AG09309 (cell line): ENCODE results near the gene RPN1.
"Not testable (repeated sequence)": the region's sequence is repeated elsewhere in the genome, so short reads cannot be mapped to it uniquely, and the experiment has no call there.

ENCODE experiments used
- DNase-seq: peaks from one replicate; pipeline ENCODE4 v3.0.0-alpha.2; 2010; ENCODE audit warnings: low read depth
- H3K4me3 ChIP-seq: 2 replicates; pipeline ENCODE4 v1.5.1; 2011; ENCODE audit warnings: mild to moderate bottlenecking, low read depth, low read length, moderate library complexity; ENCODE audit not compliant: control insufficient read depth
- CTCF ChIP-seq: IDR thresholded peaks from 2 replicates; pipeline ENCODE4 v1.5.1; 2011; ENCODE audit warnings: mild to moderate bottlenecking, low read depth, low read length, inconsistent platforms; ENCODE audit not compliant: insufficient read depth, control insufficient read depth; ENCODE audit errors: missing control alignments

The RPN1 gene

GRCh38 chr3:128684986-128685726 is 34.5 kb upstream of the RPN1 start:
- no peak for TF ChIP-seq CTCF
- H3K4me3 ChIP-seq: no peak overlapping the region
- no peak for DNase-seq

- DNase-seq: no peak
- TF ChIP-seq CTCF: no peak
- no peak overlapping the region for H3K4me3 ChIP-seq
Measured at GRCh38 chr3:128683957-128684356, 33.3 kb upstream of the RPN1 start.

- TF ChIP-seq CTCF: no peak
- no peak for DNase-seq
- peak overlapping the region; percentile 76 for H3K4me3 ChIP-seq
Measured at GRCh38 chr3:128681369-128681829, 30.8 kb upstream of the RPN1 start.

GRCh38 chr3:128680603-128681368 is 30.2 kb upstream of the RPN1 start:
- DNase-seq: peak; percentile 89
- H3K4me3 ChIP-seq: peak overlapping the region; percentile 76
- TF ChIP-seq CTCF: peak; percentile 99

GRCh38 chr3:128679338-128679737 is 28.7 kb upstream of the RPN1 start:
- no peak for TF ChIP-seq CTCF
- H3K4me3 ChIP-seq: no peak overlapping the region
- DNase-seq: no peak

- not testable (repeated sequence) for H3K4me3 ChIP-seq
Measured at GRCh38 chr3:128675802-128676201, 25.2 kb upstream of the RPN1 start.

GRCh38 chr3:128674161-128674784 is 23.7 kb upstream of the RPN1 start:
- DNase-seq: no peak
- H3K4me3 ChIP-seq: no peak overlapping the region
- no peak for TF ChIP-seq CTCF

More at GRCh38 chr3:128675802-128676201, 25.2 kb upstream of the RPN1 start:
- not testable (repeated sequence) for DNase-seq
